CD4-positive, alpha-beta T cell treated with Interleukin-17A for 1 hour (primary cell): ENCODE measurements around the gene THSD4.

Source experiments
- DNase-seq: peaks from one replicate; pipeline ENCODE4 v3.0.0-alpha.2; 2020

Gene THSD4

GRCh38 chr15:71807125-71807629 lies 691.9 kb downstream of the THSD4 start:
- no peak for DNase-seq

- DNase-seq: no peak
These were observed 692.4 kb downstream of the THSD4 start for GRCh38 chr15:71807691-71808091.

- DNase-seq: no peak
These were observed 693.2 kb downstream of the THSD4 start for GRCh38 chr15:71808311-71809020.

- DNase-seq: no peak
These were observed 694.1 kb downstream of the THSD4 start for GRCh38 chr15:71809346-71809745.

- DNase-seq: no peak
These were observed 695.2 kb downstream of the THSD4 start, which contains the start of gene NR2E3 for GRCh38 chr15:71810256-71811035. TSS of gene NR2E3 (plus strand) at chr15:71810554. CDS start at chr15:71810744, 190 bp downstream.

GRCh38 chr15:71811036-71811736 lies 695.9 kb downstream of the THSD4 start:
- DNase-seq: no peak

GRCh38 chr15:71811752-71812735 lies 696.8 kb downstream of the THSD4 start:
- DNase-seq: no peak

GRCh38 chr15:71812966-71813722 lies 697.9 kb downstream of the THSD4 start:
- no peak for DNase-seq

GRCh38 chr15:71813723-71814470 lies 698.6 kb downstream of the THSD4 start:
- DNase-seq: no peak

- DNase-seq: no peak
These were observed 700.0 kb downstream of the THSD4 start for GRCh38 chr15:71815301-71815700.

GRCh38 chr15:71817351-71817750 lies 702.1 kb downstream of the THSD4 start:
- no peak for DNase-seq

GRCh38 chr15:71820127-71820526 lies 704.9 kb downstream of the THSD4 start:
- no peak for DNase-seq

GRCh38 chr15:71821547-71822129 lies 706.4 kb downstream of the THSD4 start:
- no peak for DNase-seq

- no peak for DNase-seq
These were observed 707.8 kb downstream of the THSD4 start for GRCh38 chr15:71822890-71823630.

- DNase-seq: no peak
These were observed 708.5 kb downstream of the THSD4 start for GRCh38 chr15:71823801-71824200.

- DNase-seq: no peak
These were observed 709.9 kb downstream of the THSD4 start for GRCh38 chr15:71825021-71825730.

GRCh38 chr15:71826196-71826595 lies 710.9 kb downstream of the THSD4 start:
- DNase-seq: no peak

GRCh38 chr15:71830981-71831380 lies 715.7 kb downstream of the THSD4 start:
- no peak for DNase-seq
